ENCODE data around the gene GULP1. TPM values are rescaled to one million over a fixed set of nuclear protein-coding genes. Genes with fewer than 3 reads are reported as not detected.
"Not testable (repeated sequence)": the region's sequence is repeated elsewhere in the genome, so short reads cannot be mapped to it uniquely, and the experiment has no call there.

GULP1 gene, protein sequence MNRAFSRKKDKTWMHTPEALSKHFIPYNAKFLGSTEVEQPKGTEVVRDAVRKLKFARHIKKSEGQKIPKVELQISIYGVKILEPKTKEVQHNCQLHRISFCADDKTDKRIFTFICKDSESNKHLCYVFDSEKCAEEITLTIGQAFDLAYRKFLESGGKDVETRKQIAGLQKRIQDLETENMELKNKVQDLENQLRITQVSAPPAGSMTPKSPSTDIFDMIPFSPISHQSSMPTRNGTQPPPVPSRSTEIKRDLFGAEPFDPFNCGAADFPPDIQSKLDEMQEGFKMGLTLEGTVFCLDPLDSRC
- total RNA-seq (2014; rRNA removed; shearing (Covaris generic)) = 126 and 163 TPM in 2 replicates

DNA sequence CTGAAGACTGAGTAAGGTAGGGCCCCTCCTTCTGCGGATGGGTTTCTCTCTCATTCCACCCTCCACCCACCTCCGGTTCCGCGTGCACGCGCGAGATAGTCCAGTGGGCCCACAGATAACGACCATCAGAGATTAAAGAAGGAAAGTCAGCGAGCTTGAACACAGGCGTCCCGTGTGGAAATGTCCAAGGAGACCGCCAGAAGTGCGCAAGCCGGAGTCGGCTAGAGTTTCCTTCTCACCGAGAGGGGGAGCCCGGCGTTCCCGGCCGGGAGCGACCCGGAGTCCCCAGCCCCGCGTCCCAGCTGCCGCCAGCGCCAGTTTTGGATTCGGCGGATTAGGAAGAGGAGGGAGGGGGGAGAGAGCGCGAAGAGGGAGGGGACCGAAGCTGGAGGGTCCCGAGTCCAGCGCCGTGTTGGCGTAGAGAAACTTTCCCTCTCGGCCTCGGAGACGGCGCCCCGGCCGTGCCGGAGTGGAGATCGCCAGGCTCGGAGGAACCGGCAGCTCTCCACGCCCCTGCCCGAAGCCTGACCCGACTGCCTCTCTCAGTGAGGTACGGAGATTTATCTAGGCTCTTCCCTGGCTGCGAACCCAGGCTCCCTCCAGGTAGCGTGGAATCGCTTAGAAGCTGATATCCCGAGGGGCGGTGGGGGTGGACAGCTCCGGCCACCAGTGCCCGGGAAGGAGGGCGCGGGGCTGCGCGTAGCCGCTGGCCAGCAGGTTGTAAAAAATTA is at the start of gene GULP1:
Gene GULP1 (plus strand): TSS at position 258 of the 731 bp plus-strand sequence. CDS start 185,829 bp downstream, outside the sequence.
- in situ Hi-C loops (cut with HindIII; ENCODE audit: low sequenced_read_pairs) = no loop called here
- no peak for DNase-seq (ENCODE audit: low spot score)

DNA sequence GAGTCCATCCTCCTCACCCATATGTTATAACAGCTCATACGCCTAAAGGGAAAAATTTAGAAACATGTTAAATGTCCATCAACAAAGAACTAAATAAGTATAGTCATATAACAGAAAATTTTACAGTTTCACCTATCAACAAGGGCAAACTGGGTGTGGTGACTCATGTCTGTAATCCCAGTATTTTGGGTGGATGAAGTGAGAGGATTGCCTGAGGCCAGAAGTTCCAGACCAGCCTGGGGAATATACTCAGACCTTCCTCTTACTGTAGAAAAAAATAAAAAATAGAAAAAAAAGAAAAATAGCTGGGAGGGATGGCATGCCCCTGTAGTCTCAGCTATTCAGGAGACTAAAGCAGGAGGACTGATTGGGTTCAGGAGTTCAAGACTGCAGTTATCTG is 48.3 kb upstream of the GULP1 start:
- in situ Hi-C loops (cut with HindIII; ENCODE audit: low sequenced_read_pairs) = no loop called here

DNA sequence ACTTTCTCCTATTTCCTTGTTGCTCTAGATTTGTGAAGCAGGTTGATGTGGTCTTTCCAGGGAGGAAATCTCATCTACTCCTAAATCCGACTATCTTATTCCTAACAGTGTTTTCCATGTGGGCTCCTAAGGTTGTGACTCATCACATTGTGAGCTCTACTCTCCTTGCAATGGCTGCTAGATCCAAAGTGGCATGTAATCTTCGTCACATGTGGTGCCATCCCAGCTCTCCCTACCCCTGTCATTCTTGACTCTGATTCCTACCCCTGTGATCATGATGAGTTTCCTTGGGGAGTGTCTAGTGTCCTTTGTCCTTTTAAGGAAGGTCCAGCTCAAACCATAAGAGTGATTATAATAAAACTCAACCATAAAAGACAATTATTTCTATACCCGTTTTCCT is 47.3 kb upstream of the GULP1 start:
- in situ Hi-C loops (cut with HindIII; ENCODE audit: low sequenced_read_pairs) = no loop called here

More for the DNA sequence above, 48.3 kb upstream of the GULP1 start:
- DNase-seq (ENCODE audit: low spot score) = no peak

DNA sequence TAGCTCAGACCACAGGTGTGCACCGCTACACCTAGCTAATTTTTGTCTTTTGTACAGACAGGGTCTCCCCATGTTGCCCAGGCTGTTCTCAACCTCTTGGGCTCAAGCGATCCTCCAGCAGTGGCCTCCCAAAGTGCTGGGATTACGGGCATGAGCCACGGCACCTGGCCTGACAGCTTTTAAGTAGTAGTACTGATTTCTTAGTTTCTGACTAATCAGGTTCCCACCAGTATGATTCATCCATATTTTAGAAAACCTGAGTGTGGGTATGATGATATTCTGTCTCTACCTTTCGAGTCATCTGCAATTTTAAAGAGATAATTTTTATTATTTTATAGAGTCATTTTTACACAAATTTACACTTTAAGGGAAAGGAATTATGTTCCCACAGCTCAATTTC is 46.4 kb upstream of the GULP1 start:
- in situ Hi-C loops (cut with HindIII; ENCODE audit: low sequenced_read_pairs) = no loop called here
- no peak for DNase-seq (ENCODE audit: low spot score)

More for the DNA sequence above, 47.3 kb upstream of the GULP1 start:
- no peak for DNase-seq (ENCODE audit: low spot score)

DNA sequence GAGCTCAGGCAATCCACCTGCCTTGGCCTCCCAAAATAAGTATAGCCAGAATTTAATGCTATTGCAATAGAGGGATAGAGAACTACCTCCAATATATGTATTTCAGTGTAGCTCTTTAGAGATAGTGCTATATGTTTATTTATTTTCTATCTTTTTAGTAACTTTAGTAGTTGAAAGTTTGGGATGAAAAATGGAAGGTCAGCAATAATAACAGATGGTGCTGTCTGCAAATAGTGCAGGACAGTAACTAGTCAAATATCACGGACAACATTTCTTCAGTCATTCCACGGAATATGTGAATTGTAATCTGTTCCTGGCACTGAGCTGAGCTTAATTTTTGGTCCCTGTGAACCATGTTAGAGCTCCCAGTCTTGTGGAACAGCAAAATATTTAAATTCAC is 43.2 kb upstream of the GULP1 start:
- no peak for DNase-seq (ENCODE audit: low spot score)
- in situ Hi-C loops (cut with HindIII; ENCODE audit: low sequenced_read_pairs) = no loop called here

DNA sequence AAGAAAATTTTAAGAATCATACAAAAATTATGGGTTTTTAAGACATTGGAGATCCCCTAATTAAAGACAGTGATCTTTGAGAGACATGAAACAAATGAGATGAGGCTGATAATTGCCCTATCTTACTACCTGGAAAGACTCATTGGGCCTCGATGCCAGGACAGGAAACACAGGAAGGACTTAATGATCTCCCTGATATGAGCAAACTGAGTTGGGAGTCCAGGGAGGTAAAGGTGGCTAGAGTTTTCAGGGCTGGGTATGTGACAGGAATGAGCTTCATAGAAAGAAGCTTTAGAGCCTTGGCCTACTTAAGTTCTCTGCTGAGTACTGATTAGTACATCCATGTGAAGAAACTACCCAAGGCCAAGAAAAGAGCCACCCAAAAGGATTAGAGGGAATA is 40.6 kb upstream of the GULP1 start:
- in situ Hi-C loops (cut with HindIII; ENCODE audit: low sequenced_read_pairs) = no loop called here

DNA sequence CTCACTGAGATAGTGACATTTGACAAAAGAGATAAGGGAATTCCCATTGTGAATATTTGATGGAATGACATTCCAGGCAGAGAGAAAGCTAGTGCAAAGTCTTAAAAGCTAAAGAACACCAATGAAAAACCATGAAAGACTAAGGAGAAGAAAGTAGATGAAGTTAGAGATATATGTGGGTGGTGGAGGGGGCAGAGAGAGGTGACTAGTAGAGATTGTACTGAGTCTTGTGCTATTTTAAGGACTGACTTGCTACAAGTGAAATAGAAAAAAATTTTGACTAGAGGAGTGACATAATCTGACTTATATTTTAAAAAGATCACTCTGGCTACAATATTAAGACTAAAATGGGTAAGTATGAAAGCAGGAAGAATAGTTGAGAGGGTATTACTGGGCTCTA is 35.3 kb upstream of the GULP1 start:
- in situ Hi-C loops (cut with HindIII; ENCODE audit: low sequenced_read_pairs) = no loop called here
- no peak for DNase-seq (ENCODE audit: low spot score)

More for the DNA sequence above, 40.6 kb upstream of the GULP1 start:
- DNase-seq (ENCODE audit: low spot score) = no peak

DNA sequence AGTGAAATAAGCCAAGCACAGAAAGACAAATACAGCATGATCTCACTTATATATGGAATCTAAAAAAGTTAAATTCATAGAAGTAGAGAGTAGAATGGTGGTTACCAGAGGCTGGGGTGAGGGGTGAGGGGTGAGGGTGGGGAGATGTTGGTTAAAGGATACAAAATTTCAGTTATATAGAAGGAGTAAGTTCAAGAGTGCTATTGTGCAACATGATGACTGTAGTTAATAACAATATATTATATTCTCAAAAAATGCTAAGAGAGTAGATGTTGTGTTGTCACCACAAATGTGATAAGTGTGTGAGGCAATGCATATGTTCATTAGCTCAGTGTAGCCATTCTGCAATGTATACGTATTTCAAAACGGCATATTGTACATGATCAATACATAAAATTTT is 26.4 kb upstream of the GULP1 start:
- in situ Hi-C loops (cut with HindIII; ENCODE audit: low sequenced_read_pairs) = no loop called here

DNA sequence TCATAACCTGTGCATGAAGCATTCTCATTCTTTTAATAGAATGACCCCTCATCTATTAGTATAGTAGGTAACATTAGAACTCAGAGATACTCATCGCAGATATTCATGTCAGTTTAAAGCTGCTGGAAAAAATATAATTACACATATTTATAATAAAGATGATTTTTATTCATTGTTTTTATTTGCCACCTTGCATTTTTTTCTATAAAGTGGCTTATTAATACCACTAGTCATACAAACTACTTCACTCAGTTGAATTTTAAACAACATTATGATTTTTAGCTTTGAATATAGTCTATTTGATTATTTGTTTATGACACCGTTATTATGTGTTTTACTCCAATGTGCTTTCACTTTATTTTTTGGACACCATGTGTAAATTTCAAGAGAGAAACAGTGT is 23.9 kb upstream of the GULP1 start:
- no peak for DNase-seq (ENCODE audit: low spot score)
- in situ Hi-C loops (cut with HindIII; ENCODE audit: low sequenced_read_pairs) = no loop called here

More for the DNA sequence above, 26.4 kb upstream of the GULP1 start:
- DNase-seq (ENCODE audit: low spot score) = no peak

DNA sequence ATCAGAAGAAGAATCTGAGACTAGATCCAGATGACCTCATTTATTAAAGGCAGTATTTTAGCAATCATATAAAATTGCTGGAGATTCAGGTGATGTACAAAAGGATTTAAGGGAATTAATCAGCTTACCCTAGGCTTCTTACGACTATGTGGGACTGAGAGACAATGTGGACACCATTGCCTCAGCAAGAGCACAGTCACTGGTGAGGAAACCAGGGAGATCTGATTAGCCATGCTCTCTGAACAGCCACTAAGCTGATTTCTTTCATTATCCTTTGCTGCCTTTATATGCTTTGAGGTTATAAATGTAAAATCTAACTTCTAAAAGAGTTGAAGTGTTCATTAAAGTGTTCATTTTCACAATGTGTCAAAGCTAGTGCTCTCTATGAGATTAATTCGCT is 22.7 kb upstream of the GULP1 start:
- in situ Hi-C loops (cut with HindIII; ENCODE audit: low sequenced_read_pairs) = no loop called here
- DNase-seq (ENCODE audit: low spot score) = no peak

DNA sequence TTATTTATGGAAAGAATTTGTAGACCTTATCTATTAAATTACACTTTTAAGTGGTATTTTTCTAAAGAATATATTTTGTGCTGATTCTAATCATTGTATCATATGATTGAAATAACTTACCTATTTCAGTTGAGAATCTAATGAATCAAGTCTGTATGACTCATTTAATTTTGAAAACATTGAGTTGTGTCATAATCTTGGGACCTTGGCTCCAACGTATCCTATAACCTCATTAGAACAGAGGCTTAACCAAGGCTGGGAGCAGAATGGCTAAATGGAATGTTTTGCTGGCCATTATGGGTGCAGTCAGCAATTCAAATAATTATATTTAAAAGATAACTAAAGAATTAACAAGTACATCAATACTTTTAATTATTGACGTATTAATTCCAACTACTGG is 19.6 kb upstream of the GULP1 start:
- no peak for DNase-seq (ENCODE audit: low spot score)
- in situ Hi-C loops (cut with HindIII; ENCODE audit: low sequenced_read_pairs) = no loop called here

DNA sequence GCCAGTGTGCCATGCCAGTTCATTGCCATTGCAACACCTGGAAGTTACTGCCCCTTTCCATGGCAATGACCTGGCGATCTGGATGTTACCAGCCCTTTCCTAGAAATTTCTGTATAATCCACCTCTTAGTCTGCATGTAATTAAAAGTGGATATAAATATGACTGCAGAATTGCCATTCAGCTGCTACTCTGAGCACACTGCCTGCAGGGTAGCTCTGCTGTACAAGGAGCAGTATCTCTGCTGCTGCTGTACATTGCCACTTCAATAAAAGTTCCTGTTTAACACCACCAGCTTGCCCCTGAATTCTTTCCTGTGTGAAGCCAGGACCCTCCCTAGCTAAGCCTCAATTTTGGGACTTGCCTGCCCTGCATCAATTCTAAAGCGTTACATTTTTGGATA is 17.4 kb upstream of the GULP1 start:
- DNase-seq (ENCODE audit: low spot score) = no peak
- in situ Hi-C loops (cut with HindIII; ENCODE audit: low sequenced_read_pairs) = no loop called here

DNA sequence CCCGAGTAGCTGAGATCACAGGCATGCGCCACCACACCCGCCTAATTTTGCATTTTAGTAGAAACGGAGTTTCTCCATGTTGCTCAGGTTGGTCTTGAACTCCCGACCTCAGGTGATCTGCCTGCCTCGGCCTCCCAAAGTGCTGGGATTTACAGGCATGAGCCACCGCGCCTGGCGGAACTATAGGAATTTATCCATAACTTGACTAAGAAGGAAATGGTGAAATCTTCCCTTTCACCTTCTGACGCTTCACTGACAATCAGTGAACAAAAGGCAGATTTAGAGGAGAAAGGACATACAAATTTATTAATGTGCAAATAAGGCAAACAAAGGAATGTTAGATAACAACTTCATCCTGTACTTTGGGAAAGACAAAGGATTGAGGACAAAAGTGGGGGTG is 15.4 kb upstream of the GULP1 start:
- in situ Hi-C loops (cut with HindIII; ENCODE audit: low sequenced_read_pairs) = no loop called here
- DNase-seq (ENCODE audit: low spot score) = no peak

DNA sequence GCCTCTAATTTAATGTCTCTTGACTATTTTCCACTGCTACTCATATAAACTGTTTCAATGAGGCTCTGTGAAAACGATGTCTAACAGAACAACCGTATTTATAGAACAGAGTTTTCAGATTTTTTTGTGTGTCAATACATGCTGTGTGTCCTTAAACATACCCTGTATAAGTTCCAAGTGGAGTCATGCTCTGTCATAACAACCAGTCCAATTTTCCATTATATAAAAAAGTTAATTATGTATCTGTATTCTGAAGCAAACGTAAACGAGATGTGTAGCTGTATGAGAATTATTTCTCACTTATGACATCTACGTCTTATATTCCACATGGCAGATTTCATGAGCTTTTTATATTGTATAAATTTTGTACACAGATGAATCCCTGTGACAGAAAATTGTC is 13.9 kb upstream of the GULP1 start:
- in situ Hi-C loops (cut with HindIII; ENCODE audit: low sequenced_read_pairs) = no loop called here
- DNase-seq (ENCODE audit: low spot score) = no peak

DNA sequence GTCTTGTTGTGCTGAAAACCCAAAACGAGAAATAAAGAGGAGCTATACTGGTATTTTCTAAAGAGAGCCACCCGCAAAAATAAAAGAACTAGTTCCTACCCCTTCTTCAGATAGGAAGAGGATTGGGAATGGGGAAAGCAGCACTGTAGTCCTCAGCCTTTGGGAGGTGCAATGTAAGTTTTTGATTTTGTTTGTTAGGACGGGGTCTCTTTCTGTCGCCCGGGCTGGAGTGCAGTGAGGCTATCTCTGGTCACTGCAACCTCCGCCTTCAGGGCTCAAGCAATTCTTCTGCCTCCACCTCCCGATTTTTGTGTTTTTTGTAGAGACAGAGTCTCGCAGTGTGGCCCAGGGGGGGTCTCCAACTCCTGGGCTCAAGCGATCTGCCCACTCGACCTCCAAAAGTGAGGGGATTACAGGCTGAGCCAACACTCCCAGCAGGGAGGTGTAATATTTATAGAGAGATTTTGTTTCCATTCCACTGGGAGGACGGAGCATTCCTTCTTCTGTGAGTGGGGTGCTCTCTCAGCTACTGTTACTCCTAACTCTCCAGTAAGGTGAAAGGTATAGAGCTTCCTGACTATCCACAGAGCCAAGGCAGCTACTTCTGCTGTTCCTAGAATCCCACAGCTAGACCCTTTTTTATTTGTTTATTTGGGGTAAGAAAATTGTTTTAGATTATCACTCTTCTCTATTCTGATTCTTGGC is 13.1 kb upstream of the GULP1 start:
- DNase-seq (ENCODE audit: low spot score) = no peak
- in situ Hi-C loops (cut with HindIII; ENCODE audit: low sequenced_read_pairs) = no loop called here

DNA sequence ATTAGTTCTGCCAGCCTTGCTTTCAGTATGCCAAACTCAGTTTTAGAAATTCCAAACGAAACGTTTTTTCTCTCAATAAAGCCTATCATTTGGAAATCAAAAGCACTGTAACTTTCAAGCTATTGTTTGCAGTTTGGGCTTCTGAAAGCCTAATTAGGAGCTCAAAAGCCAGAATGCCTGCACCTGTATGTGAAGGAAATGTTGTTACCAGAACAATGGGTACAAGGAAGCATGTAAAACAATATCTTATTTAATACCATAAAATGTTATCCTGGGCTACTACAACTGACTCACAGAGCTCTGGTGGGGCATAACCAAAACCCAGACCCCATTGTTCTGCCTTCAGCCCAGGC is 12.6 kb upstream of the GULP1 start:
- DNase-seq (ENCODE audit: low spot score) = no peak
- in situ Hi-C loops (cut with HindIII; ENCODE audit: low sequenced_read_pairs) = no loop called here

DNA sequence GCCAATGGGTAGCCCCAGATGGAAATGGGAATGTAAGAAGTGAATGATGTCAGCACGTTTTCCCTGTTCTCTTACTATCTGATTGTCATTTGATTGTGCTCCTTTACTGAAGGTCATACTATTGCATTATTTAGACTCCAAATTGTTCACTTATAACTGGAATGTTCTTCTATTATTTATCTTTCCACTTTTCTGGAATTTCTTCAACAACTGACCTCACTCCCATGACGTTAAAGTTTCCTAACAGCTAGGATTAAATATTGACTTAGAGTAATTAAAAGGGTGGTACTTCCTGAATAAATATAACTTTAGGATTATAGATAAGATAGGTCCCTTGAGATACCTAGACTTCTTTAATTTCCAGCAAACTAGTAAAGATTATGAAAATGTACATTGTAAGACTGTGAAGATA is 10.9 kb upstream of the GULP1 start:
- in situ Hi-C loops (cut with HindIII; ENCODE audit: low sequenced_read_pairs) = no loop called here
- DNase-seq (ENCODE audit: low spot score) = no peak

DNA sequence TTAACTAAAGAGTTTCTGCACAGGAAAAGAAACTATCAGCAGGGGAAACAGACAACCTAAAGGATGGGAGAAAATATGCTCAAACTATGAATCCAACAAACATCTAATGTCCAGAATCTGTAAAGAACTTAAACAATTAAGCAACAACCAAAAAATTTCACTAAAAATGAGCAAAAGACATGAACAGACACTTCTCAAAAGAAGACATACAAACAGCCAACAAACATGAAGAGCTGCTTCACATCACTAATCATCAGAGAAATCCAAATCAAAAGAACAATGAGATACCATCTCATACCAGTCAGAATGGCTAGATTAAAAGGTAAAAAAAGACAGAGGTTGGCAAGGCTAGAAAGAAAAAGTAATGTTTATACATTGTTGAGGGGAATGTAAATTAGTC is 8.8 kb upstream of the GULP1 start:
- DNase-seq (ENCODE audit: low spot score) = no peak
- in situ Hi-C loops (cut with HindIII; ENCODE audit: low sequenced_read_pairs) = no loop called here

DNA sequence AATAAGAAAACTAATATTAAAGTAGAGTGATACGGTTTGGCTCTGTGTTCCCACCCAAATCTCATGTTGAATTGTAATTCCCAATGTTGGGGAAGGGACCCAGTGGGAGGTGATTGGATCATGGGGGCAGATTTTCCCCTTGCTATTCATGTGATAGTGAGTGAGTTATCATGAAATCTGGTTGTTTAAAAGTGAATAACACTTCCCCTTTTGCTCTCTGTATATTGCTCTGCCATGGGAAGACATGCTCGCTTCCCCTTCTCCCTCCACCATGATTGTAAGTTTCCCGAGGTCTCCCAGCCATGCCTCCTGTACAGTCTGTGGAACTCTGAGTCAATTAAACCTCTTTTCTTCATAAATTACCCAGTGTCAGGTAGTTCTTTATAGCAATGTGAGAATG is 7.4 kb upstream of the GULP1 start:
- in situ Hi-C loops (cut with HindIII; ENCODE audit: low sequenced_read_pairs); DNase-seq (ENCODE audit: low spot score): not testable (repeated sequence)

DNA sequence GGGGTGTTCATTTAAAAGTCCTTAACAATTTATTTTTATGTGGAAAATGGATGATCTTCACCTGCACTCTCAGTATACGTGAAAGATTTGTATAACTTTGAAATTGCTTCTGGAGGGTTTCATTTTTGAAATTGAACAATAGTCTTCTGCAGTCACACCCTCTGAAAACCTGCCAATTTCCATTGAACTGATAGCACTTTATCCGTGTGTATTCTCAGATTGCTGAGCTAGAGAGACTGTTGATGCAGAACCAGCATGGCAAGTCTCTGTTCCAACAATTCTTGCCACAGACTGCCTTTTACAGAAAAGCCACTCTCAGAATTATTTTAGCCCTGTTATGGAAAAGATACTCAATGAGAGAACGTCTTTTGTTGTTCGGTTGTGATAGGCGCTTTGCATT is 6.6 kb upstream of the GULP1 start:
- in situ Hi-C loops (cut with HindIII; ENCODE audit: low sequenced_read_pairs) = no loop called here
- DNase-seq (ENCODE audit: low spot score) = no peak
